GM18502 (cell line): ENCODE data around the gene SLC45A1.

ENCODE experiments used
- ATAC-seq: cut with Tn5 transposase; IDR thresholded peaks from one replicate; pipeline ENCODE4 v1.9.1; 2021; ENCODE audit warnings: mild to moderate bottlenecking; ENCODE audit not compliant: unreplicated experiment, poor library complexity

SLC45A1 gene

DNA sequence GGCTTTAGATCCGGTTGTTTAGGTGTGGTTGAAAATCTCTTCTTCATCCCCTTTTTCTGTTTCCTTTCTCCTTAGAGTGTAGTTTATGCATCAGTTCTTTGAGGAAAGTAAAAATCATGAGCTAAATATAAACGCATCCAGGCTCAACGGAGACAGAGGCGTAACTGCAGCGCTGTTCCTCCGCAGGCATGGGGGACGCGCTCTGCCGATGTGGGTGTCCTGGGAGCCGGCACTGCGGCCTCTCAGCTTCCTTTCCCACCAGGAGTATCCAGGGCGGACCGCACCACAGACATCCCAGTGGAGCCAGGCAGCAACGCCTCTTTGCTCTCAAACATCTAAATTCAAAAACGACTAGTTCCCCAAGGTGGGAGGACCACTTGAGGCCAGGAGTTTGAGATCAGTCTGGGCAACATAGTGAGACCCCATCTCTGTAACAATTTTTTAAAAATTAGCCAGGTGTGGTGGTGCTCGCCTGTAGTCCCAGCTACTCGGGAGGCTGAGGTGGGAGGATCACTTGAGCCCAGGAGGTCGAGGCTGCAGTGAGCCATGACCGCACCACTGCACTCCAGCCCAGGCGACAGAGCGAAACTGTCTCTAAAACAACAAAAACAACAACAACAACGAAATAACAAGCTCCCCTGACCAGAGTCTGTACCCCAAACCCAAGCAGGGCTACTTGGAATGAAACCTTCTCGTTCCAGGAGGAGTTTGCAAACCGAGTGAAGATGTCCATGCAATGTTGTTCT, 16.4 kb downstream of the SLC45A1 start:
- no peak for ATAC-seq

DNA sequence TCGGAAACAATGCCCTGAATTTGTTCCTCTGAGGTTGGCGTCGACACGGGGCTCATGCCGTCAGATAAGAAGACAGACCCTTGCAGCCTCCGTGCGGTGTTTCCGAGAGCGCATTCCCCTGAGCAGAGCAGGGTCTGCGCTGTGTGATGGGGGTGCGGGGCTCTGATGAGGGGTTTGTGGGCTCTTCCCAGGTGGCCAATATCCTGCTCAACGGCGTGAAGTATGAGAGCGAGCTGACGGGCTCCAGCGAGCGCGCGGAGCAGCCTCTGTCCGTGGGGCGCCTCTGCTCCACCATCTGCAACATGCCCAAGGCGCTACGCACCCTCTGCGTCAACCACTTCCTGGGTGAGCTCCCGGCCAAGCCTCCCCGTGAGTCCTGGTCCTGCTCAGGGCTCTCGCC, 17.3 kb downstream of the SLC45A1 start:
- ATAC-seq, result no peak

DNA sequence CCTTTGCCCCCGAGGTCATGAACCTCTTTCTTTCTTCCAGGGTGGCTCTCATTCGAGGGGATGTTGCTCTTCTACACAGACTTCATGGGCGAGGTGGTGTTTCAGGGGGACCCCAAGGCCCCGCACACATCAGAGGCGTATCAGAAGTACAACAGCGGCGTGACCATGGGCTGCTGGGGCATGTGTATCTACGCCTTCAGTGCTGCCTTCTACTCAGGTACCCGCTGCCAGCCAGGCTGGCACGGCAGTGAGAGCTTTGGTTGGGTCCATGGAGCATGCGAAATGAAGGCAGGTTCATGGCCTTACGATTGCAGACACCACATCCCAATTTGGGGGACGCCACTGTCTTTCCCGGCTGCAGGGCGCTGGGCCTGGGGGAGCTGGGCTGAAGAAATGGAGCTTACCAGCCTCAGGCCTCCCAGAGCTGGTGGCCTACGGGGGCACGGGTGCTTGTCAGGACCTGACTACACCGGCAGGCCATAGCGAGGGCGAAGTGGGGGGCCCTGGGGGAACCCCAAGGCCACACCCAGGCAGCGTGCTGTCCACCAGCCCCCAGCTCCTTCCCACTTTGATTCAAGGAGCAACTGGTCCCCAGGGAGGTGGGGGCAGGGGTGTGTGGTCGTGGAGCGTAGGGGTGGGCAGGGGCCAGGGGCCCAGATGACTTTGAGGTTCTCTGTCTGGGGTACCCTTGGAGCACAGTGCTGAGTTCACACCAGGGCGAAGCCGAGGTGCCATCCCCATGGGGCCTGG, 20.0 kb downstream of the SLC45A1 start:
- no peak for ATAC-seq

DNA sequence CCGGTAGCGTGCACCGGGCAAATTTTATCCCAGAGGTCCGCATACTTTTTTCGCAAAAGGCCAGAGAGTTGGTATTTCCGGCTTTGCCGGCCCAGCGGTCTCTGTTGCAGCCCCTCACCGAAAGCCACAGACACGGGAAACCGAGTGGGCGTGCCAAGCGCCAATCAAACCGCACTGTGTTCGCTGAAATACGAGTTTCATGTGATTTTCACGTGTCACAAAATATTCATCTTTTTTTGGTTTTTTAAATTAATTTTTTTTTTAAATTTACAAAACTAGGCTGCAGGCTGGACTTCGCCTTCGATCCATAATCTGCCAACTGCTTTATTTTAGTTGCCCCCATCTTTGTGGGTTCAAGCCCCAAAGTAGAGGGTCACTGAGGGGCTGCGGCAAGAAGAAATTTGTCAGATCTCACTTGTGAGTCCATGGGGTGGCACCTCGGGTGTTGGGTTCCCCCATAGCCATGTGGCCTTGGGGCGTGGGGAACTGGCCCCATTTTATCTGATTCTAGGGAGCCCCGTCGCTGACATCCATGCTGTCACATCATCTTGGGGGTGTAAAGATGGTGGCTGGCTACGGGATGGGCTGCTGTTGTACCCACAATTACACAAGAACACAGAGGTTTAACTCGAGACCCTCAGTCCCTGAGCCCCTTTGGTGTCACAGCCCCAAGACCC, 20.8 kb downstream of the SLC45A1 start:
- no peak for ATAC-seq

DNA sequence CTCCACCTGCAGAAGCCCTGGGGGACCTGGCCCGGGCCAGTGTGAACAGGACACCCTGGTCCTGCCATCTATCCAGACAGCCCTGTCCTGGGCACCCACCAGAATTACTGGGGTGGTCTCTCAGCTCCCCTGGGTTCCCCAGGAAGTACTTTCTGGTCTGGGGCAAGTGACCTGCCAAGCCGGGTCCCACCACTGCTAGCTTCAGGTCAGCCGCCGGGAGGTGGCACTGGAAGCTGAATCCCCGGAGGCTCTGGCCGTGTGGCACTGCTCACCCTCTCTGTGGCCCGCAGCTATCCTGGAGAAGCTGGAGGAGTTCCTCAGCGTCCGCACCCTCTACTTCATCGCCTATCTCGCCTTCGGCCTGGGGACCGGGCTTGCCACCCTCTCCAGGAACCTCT, 21.3 kb downstream of the SLC45A1 start:
- ATAC-seq, result no peak

DNA sequence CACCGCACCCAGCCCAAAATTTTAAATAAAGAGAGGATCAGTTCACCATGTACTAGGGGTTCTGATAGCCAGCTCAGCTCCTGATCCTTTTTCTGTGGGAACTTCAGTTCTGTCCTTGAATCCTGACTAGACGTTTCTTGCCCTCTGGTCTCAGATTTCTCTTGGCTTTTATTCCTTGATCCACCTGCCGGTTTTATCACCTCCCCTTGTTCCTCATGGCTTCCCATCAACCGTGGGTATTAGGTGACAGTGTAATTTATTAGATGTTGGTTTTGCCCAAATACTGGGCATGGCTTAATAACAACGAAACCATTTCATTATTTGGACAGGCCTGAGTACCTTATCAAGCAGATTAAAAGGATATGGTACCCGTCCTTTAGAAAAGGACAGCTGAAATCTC, 22.5 kb downstream of the SLC45A1 start:
- ATAC-seq, result no peak

DNA sequence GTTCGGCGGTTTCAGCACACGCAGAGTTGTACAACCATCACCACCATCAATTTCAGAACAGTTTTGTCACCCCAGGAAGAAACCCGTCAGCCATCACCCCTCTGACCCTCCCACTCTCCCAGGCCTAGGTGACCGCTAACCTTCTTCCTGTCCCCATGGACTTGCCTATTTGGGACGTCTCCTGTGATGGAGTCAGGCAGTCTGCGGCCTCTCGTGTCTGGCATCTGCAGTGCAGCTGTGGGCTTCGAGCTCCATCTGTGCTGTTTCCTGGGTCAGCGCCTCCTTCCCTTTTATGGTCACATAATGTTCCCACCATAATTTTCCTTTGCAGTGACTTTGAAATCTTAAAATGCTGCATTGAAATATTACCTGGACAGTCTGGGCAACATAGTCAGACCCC, 24.4 kb downstream of the SLC45A1 start:
- ATAC-seq, result no peak

DNA sequence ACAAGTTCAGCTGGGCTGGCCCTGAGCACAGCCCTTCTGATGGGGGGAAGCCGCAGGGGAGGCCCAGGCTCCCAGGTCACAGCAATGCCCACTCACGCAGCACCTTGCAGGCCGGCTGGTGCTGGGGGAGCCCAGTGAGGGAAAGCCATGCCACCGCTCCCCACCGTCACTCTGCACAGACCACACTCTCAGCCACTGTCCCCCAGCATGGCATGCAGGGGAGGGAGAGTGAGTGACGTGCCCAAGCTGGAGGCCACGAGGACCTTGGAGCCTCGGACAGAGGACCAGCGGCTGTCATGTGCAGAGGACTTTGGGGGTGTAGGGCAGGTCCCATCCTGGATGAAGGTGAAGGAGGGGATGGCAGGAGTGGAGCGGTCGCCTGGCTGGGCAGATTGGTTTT, 25.1 kb downstream of the SLC45A1 start:
- ATAC-seq, result no peak

DNA sequence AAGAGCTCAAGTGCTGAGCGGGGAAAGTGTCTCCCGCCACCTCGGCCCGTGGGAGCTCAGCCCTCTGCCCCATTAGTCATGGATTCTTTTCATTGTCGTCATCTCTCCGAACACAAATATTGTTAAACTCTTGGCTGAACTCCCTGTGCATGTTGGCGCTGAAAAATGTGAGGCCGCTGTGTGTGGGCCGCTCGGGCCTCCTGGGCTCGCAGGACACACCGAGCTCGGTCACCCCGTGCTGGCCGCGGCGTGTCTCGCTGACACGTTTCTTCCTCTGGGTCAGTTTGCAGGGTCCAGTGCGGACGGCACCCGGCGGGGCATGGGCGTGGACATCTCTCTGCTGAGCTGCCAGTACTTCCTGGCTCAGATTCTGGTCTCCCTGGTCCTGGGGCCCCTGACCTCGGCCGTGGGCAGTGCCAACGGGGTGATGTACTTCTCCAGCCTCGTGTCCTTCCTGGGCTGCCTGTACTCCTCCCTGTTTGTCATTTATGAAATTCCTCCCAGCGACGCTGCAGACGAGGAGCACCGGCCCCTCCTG, 25.6 kb downstream of the SLC45A1 start:
- ATAC-seq, result no peak

DNA sequence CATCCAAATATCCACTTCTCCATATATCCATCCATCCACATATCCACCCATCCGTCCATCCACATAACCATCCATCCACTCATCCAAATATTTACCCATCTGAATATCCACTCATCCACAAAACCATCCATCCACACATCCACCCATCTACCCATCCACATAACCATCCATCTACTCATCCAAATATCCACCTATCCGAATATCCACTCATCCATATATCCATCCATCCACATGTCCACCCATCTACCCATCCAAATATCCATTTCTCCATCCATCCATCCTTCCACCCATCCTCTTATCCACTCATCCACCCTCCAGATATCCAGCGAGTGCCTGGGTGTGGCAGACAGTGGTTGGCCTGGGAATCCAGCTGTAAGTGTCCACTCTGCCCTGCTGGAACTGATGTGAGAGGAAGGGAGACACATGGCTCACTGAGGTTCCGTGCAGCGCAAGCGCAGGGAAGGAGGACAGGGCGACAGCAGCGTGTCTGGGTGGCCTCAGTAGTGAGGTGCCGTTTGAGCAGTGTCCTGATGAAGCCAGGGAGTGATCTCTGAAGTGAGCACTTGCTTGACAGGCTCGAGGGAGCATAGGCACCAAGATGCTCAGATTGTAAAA, 27.1 kb downstream of the SLC45A1 start:
- ATAC-seq, result no peak

DNA sequence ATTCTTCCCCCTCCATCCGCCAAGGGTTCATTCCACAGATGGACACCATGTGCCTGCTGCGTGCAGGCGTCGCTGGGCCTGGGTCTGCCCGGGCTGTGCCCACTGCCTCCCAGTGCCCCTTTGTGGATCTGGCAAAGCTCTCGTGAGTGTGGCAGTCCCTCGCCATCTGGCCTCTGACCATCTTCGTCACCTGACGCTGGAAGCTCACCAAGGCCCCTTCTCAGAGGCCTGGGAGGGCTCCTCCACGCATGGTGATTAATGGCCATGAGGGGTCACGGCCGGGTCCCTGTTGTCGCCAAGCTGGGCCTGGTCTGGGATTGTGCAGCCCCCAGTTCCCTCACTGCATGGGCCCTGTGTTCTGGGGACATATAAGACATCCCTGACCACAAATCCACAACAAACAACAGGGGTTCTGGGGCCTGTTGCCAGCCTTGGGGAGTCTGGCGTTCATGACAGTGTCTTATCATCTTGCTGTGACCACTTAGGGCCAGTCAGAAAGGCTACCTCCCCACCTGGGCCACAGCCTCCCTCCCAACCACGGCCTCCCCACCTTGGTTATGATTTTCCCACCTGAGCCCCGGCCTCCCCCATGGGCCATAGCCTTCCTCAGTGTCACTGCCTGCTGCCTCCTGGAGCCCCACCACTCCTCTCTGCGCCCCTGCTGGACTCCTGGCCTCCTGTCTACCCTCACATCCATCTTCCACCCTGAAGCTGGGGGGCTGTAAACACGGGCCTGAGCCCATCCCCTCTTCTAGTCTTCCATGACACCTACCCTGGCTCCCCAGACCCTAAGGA, 27.9 kb downstream of the SLC45A1 start:
- ATAC-seq, result no peak

DNA sequence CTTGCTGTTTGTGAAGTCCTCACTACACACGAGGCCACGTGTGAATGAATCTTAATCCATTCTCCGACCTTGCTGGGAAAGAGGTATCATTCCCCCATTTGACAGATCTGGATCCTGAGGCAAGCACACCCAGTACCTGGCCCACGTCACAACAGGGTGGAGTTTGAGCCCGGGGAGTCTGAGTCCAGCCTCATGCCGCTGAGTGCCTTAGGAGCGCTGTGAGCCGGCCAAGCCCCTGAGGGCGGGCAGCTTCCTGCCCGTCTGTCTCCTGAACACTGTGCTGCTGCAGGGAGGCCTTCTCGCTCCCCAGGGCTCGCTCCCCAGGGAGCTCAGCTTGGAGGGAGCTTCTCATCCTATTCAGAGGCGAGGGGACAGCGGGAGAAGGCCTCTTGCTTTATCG, 29.7 kb downstream of the SLC45A1 start:
- ATAC-seq, result no peak

DNA sequence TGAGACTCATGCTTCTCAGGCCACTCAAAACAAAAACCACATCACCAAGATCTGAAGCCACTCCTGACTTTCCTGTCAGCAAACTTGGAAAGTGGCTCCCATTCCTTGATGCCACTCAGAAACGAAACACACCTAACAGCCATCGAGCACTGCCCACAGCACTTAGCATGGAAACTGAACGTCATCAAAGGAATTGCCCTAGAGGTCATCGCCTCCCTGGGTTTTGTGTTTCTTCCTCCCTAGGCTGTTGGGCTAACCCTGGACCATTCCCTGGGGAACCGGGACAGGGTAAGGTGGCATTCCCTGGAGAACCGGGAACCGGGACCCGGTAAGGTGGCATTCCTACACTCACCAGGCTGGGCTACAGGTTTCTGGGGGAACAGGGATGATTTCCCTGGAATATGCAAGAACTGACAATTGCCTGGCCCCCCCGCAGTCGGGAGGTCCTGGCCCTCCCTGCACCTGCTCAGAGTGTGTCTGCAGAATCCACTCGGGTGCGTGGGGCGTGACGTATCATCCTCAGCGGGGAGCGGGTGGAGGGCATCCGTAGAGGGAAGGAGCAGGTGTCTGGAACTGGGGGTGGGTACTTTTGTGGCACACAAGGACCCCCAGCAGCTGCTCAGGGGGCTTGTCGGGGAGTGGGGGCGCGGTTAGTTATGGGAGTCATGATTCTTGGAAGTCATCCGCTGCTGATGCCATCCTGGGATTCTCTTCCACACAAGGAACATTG, 30.3 kb downstream of the SLC45A1 start:
- ATAC-seq, result no peak

DNA sequence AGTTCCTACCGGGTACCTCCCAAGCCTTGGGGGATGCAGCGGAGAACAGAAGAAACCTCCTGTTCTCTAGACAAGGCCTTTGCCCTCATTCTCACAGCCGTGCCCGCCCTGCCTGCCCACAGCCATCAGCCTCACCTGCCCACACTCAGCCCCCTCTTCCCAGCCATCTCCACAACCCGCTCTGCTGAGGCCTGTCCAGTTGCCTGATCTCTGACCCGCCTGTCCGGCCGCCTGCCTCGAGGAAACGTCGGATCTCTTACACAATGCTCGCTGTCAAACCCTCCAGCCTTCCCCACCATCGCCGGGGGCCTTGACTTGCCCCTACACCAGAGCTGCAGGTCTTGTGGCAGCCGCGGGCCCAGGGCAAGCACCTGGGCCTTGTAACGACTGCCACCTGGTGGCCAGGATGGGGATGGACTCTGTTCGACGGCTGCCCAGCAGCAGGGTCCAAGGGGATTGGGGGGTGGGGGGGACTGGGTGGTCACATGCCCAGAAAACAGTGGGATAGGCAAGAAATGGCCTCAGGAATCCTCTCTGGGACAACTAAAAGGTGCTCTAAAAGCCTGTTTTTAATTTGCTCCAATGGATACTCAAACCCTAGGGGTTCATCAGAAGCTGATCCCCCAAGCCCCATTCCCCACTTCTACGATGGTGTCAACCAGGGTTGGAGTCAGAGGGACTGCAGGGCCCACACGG, 31.0 kb downstream of the SLC45A1 start:
- ATAC-seq, result no peak

DNA sequence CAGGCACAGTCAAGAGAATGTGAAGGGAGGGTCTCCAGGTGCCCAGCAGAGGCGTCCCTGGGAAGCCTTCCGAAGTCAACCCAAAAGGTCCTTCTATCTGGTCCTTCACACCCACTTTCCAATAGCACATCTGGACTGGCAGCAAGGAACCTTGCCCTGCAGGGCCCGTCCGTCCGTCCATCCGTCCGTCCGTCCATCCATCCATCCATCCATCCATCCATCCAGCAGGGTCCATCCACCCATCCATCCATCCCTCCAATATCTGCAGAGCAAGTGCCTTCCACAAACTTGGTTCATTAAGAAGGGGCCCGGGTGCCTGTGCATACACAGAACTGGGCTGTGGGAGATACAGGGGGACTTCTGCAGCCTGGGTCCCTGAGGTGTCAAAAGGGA, 31.6 kb downstream of the SLC45A1 start:
- ATAC-seq, result no peak

DNA sequence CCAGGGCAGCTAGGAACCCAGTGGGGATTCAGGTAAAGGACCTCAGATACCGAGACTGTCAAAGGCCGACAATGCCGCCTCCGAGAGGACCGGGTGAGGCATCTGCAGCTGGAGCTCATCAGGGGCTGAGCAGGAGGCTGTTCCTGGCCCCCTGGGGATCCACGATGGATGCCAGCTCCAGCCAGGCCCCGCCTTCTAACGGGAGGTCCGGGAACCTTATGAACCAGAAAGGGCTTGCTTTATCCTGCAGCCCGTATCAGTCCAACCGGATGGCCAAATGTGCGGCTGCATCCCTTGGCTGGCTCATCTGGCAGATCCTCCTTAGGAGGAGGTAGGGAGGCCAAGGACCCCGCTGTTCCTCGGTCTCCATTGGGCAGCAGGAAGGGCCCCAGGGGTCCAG, 32.0 kb downstream of the SLC45A1 start:
- ATAC-seq, result no peak

DNA sequence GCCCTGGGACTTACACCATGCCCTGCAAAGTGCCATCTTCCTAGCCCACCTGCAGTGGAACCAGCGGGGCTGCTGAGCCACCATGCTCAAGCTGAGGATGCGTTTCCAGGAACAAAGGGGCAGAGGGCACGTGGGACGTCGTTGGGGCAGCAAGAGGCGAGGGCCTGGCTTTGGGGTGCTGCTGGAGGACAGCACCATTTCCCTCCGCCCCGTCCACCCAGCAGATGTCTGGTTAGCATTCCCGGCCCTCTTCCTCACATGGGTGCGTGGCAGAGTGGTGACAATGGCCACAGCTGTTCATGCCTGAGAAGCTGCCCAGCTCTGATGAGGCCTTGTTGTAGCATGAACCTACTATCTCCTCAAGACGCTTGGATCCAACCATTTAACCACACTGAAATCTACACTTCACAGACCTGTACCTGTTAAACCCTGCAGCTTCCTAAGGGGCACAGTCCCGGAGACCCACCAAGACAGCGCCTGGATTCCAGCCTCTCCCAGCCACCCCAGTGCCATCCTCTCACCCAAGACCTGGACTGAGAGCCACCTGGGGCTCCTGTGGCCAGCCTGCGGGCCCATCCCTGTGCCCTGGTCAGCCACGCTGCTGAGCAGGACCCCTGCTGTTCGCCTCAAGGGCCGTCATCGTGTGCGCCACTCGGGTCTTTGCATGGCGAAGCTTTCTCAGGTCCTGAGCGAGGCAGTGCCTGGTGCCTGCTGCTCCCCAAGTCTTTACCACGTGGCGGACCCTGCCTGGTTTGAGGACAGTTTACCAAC, 33.2 kb downstream of the SLC45A1 start:
- no peak for ATAC-seq
